HG03439 (cell line): ENCODE data around the gene CD2.

Source experiments
- ATAC-seq: cut with Tn5 transposase; IDR thresholded peaks from one replicate; pipeline ENCODE4 v1.9.1; 2021; ENCODE audit warnings: mild to moderate bottlenecking, moderate library complexity; ENCODE audit not compliant: unreplicated experiment

Gene CD2

GRCh38 chr1:116817582-116818064 lies 63.4 kb downstream of the CD2 start:
- ATAC-seq, result no peak
